Femur (tissue), 1 donor: ENCODE data around the gene PRDM2.

Source experiments
- DNase-seq: peaks from one replicate; pipeline ENCODE4 v3.0.0-alpha.2; 2017

PRDM2 gene

DNA sequence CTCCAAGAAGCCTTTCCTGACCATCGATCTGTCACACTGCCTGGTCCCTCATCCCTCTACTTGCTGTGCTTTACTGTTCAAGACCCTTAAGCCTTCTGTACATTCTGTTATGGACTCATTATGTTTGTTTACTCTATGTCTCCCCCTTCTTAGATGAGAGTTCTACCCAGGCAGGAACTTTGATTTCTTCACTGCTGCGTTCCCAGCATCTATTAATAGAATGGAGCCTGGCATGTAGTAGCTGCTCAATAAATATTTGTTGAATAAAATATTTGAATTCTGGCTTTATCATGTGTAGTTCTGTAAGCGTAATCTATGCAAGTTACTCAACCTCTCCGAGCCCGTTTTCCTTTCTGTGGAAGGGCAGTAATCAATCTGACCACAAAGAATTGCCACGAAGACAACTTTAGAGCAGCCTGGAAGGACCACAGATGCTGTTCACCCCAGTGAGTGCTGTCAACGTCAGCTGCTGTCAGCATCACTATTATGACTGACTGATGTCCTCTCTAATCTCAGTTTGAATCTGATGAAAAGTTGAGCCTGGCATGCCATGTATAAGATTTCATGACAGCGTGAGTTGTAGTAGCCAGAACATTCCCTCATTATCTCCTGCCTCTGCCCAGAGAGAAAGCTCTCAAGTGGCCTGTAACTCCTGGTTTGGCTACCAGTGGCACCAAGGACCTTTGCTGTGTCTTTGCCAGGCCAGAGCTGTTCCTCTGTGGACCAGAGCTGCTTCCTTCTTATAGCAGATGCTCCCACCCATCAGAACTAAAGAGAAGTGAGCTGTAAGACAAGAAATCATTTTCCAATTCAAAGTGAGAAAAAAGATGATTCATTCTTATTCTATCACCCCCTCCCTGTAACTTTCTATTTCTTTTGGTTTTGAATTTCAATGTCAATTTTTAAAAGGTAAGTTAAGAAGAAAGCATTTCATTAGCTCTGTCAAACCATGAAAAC lies 94.5 kb downstream of the PRDM2 start:
- DNase-seq = no peak

DNA sequence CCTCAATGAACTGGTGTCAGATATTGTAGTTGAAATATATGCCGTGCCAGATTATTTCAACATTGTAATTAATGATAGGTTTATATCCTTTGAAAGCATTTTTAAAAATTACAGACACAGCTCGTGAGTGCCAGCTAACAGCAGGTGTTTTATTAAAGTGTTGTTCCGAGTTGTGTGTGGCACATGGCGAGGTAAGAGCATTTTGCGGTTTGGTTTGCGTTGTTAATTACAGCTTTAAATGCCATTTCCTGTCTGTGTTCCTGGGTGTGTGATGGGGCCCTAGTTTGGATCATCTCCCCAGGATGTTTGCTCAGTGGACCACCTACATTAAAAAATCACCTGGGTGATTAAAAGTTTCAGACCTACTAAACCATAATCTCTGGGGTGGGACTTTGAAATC lies 97.4 kb downstream of the PRDM2 start:
- DNase-seq = no peak

GRCh38 chr1:13798120-13798519 lies 98.1 kb downstream of the PRDM2 start:
- DNase-seq = no peak

DNA sequence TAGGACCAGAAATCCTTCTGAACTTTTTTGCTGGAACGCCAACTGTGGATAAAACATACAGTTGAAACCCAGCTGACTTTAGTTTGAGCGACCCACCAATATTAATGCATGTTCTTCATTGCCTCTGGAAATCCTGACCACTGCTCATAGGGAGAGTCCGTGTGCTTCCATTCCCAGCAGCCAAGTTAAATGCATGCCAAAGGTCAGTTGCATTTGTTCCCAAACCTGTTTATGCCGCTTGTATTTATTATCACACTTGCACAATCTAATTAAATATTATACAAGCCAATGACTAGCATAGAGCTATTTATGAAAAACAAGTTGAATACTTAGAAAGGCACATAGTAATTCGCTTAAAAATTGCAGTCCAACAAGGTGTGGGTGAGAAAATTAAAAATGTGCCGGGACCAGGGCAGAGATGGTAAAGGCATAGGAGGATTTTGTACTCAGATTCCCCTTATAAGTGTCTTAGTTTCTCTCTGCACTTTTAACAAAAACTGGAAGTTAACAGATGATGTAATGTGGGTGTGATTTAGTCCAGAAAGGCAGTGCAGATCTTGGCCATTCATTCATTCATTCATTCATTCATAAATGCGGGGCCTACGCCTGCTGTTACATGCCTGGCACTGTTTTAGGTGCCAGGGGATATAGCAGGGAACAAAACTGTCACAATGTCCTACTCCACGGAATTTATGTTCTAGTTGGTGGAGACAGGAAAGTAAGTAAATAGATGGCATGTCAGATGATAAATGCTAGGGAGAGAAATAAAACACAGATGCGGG lies 99.7 kb downstream of the PRDM2 start:
- no peak for DNase-seq

GRCh38 chr1:13801232-13801631 lies 101.2 kb downstream of the PRDM2 start:
- DNase-seq = no peak

- DNase-seq = no peak
These were observed 101.9 kb downstream of the PRDM2 start for GRCh38 chr1:13801655-13802486.

GRCh38 chr1:13802782-13803545 lies 103.0 kb downstream of the PRDM2 start:
- DNase-seq = no peak

GRCh38 chr1:13803546-13804239 lies 103.7 kb downstream of the PRDM2 start:
- no peak for DNase-seq

GRCh38 chr1:13804240-13804633 lies 104.2 kb downstream of the PRDM2 start:
- no peak for DNase-seq

DNA sequence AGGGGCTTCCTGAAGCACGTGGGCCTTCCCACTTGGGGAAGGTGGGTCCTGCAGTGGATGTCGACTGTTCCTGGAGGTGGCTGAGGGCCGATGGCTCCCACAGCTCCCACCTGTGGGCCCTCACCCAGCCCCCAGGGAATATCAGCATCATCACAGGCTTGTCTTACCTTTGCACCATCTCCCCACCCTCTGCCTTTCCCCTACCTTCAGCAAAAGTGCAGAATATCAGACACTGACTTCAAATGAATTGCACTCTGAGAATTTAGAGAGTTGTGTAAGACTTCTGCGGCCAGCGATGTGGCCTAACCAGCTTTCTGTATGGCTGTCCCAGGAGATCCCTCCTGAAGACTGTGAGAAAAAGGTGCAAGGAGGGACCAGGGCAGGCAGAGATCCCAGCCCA lies 105.4 kb downstream of the PRDM2 start:
- DNase-seq = no peak

DNA sequence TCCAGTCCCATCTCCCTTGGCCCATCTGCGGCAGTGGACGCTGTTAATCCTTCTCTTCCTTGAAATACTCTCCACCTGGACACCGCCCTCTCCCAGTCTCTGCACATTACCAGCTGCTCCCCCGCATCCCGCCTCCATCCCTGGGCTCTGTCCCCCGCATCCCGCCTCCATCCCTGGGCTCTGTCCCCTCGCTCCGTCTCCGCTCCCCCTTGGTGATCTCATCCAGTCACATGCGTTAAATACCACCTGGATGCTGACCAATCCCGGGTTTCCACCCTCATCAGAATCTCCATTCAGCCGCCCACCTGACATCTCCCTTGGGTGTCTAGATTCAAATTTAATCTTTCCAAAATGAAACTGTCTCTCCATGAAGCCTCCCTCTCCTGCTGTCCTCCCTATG lies 106.1 kb downstream of the PRDM2 start:
- DNase-seq = no peak

- DNase-seq = no peak
These were observed 107.2 kb downstream of the PRDM2 start for GRCh38 chr1:13807209-13807608.

DNA sequence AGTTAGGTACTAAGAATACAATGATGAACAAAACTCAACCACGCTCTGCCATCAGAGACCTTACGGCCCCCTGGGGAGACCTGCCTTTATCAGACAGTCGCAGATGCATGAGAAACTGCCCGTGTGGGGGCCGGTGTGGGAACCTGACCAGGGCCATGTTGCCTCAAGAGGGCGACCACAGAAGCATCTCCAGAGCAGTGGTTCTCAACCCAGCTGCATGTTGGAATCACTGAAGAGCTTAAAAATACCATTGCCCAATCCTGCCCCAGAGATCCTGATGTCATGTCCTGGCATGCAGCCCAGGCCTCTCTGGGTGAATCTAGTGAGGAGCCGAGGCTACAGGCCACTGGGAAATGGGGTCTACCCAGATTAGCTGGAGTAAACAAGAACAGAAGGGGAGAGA lies 108.7 kb downstream of the PRDM2 start:
- no peak for DNase-seq

DNA sequence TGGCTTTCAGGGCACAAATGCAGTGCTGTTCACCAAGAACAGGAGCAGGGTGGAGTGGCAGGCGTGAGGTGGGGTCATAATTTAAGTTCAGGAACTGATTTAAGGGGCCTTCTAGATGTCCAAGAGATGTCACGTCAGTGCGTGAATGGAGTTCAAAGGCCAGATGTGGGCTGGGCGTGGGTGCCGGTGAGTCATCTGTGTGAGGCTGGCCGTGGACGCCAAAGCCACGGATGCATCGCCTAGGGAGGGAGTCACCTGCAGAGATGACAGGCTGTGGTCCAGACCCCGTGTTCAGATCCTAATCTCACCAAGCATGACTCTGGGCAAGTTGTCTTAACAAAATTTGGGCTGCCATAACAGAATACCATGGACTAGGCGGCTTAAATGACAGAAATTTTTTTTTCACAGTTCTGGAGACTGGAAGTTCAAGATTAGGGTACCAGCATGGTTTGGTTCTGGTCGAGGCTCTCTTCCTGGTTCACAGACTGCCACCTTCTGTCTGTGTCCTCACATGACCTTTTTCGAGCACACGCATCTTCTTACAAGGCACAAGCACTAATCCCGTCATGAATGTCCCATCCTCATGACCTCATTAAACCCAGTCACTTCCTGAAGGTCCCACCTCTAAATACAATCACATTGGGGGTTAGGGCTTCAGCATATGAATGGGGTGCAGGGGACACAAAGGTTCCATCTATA lies 109.6 kb downstream of the PRDM2 start:
- DNase-seq = no peak

GRCh38 chr1:13812456-13813397 lies 112.7 kb downstream of the PRDM2 start:
- no peak for DNase-seq

DNA sequence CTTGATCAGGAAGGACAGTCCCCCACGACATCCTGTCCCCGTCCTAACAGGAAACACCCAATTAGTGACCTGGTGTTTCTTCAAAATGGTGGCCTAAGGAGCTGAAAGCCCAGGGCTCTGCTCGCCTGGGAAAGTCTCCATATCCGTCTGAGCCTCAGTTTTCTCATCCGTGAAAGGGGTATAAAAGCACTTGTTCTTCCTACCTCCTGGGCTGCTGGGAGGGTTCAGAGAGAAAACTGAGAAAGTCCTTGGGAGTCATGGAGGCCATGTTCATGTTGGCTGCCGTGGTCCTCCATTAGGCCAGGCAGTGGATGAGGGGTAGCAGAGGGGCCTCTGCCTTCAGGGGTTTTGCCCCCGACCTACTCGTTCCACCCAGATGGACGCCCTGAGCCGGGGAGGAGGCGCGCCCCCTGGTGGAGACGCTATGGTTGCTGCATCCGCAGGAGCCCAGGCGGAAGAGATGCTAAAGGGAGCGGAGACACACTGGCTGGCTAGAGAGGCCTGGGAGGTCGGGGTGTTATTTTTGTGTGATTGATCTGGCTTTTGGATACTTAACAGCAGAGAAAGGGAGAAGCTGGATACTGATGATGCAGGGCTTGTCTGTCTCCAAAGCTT lies 113.5 kb downstream of the PRDM2 start:
- peak; percentile 43 for DNase-seq

DNA sequence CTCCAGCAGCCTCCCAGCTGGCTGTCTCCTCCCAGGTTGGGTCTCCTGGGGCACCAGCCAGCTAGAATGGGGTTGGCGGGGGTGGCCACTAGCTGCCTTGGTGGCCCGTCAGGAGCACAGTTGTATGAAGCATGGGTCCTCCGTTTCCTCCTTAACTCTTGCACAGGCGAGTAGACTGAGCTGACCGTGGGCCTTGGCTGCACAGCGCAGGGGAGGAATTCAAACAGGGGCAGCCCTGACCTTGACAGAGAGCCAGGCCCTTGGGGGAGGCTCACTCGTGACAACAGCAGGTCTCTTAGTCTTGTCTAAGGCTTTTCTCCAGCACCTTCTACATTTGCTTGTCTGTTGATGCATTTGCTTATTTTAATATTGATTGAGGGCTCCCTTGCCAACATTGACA lies 114.1 kb downstream of the PRDM2 start:
- DNase-seq = no peak

DNA sequence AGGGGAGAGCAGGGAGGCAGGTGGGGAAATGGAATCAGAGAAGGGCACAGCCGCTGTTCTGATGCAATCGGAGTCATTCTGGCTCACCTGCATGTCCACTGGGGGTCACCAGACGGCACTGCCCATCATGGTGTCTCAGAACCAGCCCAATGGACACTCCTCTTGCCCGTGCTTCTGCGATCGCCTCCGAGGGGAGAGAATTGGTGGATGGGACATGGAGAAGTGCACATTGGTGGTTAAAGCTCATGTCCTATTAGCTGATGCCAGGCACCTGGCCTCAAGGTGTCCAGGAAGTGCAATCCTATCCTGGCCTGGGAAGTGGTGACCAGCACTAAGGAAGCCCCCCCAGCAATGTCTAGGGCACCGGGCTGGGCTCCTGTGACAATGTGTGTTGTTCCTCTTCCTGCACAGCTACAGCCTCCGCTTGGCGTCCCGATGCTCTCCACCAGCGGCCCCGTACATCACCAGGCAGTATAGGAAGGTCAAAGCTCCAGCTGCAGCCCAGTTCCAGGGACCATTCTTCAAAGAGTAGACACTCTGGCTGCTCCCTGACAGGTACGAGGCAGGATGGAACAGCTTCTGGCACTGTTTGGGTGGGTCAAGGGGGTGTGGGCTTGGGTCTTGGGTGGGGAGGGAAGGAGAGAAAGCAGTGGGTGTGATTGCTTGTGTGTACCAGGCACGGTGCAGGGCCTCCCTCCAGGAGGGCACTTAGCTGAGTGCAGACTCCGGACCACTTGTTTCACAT lies 116.2 kb downstream of the PRDM2 start:
- no peak for DNase-seq

GRCh38 chr1:13817906-13818305 lies 117.9 kb downstream of the PRDM2 start:
- DNase-seq = no peak
